Measurements from ENCODE around the gene HS3ST3A1. TPM values are rescaled to one million over a fixed set of nuclear protein-coding genes. Genes with fewer than 3 reads are reported as not detected.

Gene HS3ST3A1
- total RNA-seq, 1 experiment from 2014 or later: not detected

GRCh38 chr17:13491916-13492736 lies 109.6 kb downstream of the HS3ST3A1 start:
- Histone ChIP-seq H3K4me1 (no peaks in the 10 kb centered on the region), H3K27me3 (replicated peaks; ENCODE audit: control insufficient read depth, insufficient read depth, low read length) (no peaks in the 10 kb centered on the region), H3K4me3 (ENCODE audit: low read depth, low read length) (no peak overlapping the region), H3K36me3 (ENCODE audit: control insufficient read depth, insufficient read depth, low read length) (no peaks in the 10 kb centered on the region), H3K9me3 (no peaks in the 10 kb centered on the region)
- Mint-ChIP-seq H3K27ac (ENCODE audit: unreplicated experiment) (no peak overlapping the region), H3K27me3 (ENCODE audit: insufficient read depth, unreplicated experiment) (no peaks in the 10 kb centered on the region), H3K4me3 (ENCODE audit: unreplicated experiment) (no peak overlapping the region), H3K36me3 (ENCODE audit: insufficient read depth, unreplicated experiment) (no peaks in the 10 kb centered on the region), H3K9me3 (ENCODE audit: unreplicated experiment) (no peaks in the 10 kb centered on the region), H3K4me1 (ENCODE audit: low read depth, unreplicated experiment) (no peaks in the 10 kb centered on the region)
- intact Hi-C loops (cut with micrococcal nuclease; ENCODE audit: unreplicated experiment): no loop called here
- BruUV-seq (replicated peaks): no TSS peak
- no peak for TF ChIP-seq CTCF (IDR thresholded peaks at IDR 0.05; ENCODE audit: insufficient read depth in 1 of 2, low read depth in 1 of 2, low read length in 1 of 2, severe bottlenecking in 1 of 2, unreplicated experiment in 1 of 2)
- CTCF ChIA-PET: no interaction called here
- DNase-seq: no peak
- POLR2A ChIA-PET: no interaction called here

GRCh38 chr17:13491491-13491890 lies 110.2 kb downstream of the HS3ST3A1 start:
- Histone ChIP-seq H3K27me3 (replicated peaks; ENCODE audit: control insufficient read depth, insufficient read depth, low read length) (no peaks in the 10 kb centered on the region), H3K4me1 (no peaks in the 10 kb centered on the region), H3K4me3 (ENCODE audit: low read depth, low read length) (no peak overlapping the region), H3K36me3 (ENCODE audit: control insufficient read depth, insufficient read depth, low read length) (no peaks in the 10 kb centered on the region), H3K9me3 (no peaks in the 10 kb centered on the region)
- Mint-ChIP-seq H3K27me3 (ENCODE audit: insufficient read depth, unreplicated experiment) (no peaks in the 10 kb centered on the region), H3K4me3 (ENCODE audit: unreplicated experiment) (no peak overlapping the region), H3K36me3 (ENCODE audit: insufficient read depth, unreplicated experiment) (no peaks in the 10 kb centered on the region), H3K9me3 (ENCODE audit: unreplicated experiment) (no peaks in the 10 kb centered on the region), H3K4me1 (ENCODE audit: low read depth, unreplicated experiment) (no peaks in the 10 kb centered on the region), H3K27ac (ENCODE audit: unreplicated experiment) (no peak overlapping the region)
- no peak for TF ChIP-seq CTCF (IDR thresholded peaks at IDR 0.05; ENCODE audit: insufficient read depth in 1 of 2, low read depth in 1 of 2, low read length in 1 of 2, severe bottlenecking in 1 of 2, unreplicated experiment in 1 of 2)
- BruUV-seq (replicated peaks): no TSS peak
- ChIA-PET CTCF (no interaction called here), POLR2A (no interaction called here)
- intact Hi-C loops (cut with micrococcal nuclease; ENCODE audit: unreplicated experiment): no loop called here
- no peak for DNase-seq

- POLR2A ChIA-PET: no interaction called here
These were observed 110.7 kb downstream of the HS3ST3A1 start for GRCh38 chr17:13490906-13491482.

More at GRCh38 chr17:13490906-13491482, 110.7 kb downstream of the HS3ST3A1 start:
- intact Hi-C loops (cut with micrococcal nuclease; ENCODE audit: unreplicated experiment): no loop called here
- Histone ChIP-seq H3K4me3 (ENCODE audit: low read depth, low read length) (no peak overlapping the region), H3K27me3 (replicated peaks; ENCODE audit: control insufficient read depth, insufficient read depth, low read length) (no peaks in the 10 kb centered on the region), H3K9me3 (no peaks in the 10 kb centered on the region), H3K4me1 (no peaks in the 10 kb centered on the region), H3K36me3 (ENCODE audit: control insufficient read depth, insufficient read depth, low read length) (no peaks in the 10 kb centered on the region)
- BruUV-seq (replicated peaks): no TSS peak
- no peak for TF ChIP-seq CTCF (IDR thresholded peaks at IDR 0.05; ENCODE audit: insufficient read depth in 1 of 2, low read depth in 1 of 2, low read length in 1 of 2, severe bottlenecking in 1 of 2, unreplicated experiment in 1 of 2)
- Mint-ChIP-seq H3K36me3 (ENCODE audit: insufficient read depth, unreplicated experiment) (no peaks in the 10 kb centered on the region), H3K9me3 (ENCODE audit: unreplicated experiment) (no peaks in the 10 kb centered on the region), H3K27me3 (ENCODE audit: insufficient read depth, unreplicated experiment) (no peaks in the 10 kb centered on the region), H3K4me3 (ENCODE audit: unreplicated experiment) (no peak overlapping the region), H3K27ac (ENCODE audit: unreplicated experiment) (no peak overlapping the region), H3K4me1 (ENCODE audit: low read depth, unreplicated experiment) (no peaks in the 10 kb centered on the region)
- CTCF ChIA-PET: no interaction called here
- DNase-seq: no peak

Data from Caco-2 (cell line).